ENCODE data around the gene NBEA. TPM values are rescaled to one million over a fixed set of nuclear protein-coding genes. Genes with fewer than 3 reads are reported as not detected.

The NBEA gene
- total and polyA plus RNA-seq, 8 donors: 5.9 to 14.1 (median 11.3) TPM

DNA sequence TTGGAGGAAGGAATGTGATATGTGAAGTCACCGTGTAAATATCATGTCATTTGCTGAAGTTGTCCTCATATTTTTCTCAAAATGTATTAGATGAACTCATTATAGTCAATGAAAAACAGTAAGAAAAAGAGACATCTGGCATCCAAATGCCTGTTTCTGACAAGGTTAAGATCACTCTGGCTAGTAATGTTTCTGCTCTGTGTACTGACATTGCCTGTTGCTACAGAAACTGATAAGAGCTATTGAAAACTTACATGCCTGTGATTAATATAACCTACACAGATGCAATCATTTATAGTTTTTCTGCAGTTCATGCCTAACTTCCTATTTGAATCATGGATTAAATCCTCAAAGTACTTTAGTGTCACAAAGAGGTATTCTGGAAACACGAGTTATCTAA lies 249.8 kb downstream of the NBEA start:
- no peak for ATAC-seq
- TF ChIP-seq, protein P1, sequence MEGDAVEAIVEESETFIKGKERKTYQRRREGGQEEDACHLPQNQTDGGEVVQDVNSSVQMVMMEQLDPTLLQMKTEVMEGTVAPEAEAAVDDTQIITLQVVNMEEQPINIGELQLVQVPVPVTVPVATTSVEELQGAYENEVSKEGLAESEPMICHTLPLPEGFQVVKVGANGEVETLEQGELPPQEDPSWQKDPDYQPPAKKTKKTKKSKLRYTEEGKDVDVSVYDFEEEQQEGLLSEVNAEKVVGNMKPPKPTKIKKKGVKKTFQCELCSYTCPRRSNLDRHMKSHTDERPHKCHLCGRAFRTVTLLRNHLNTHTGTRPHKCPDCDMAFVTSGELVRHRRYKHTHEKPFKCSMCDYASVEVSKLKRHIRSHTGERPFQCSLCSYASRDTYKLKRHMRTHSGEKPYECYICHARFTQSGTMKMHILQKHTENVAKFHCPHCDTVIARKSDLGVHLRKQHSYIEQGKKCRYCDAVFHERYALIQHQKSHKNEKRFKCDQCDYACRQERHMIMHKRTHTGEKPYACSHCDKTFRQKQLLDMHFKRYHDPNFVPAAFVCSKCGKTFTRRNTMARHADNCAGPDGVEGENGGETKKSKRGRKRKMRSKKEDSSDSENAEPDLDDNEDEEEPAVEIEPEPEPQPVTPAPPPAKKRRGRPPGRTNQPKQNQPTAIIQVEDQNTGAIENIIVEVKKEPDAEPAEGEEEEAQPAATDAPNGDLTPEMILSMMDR (IDR thresholded peaks at IDR 0.05): no peak
- intact Hi-C loops (cut with DNase I): no loop called here
- no peak for DNase-seq
- Histone ChIP-seq H3K9me3 (peaks cover 0 to 3% of the 10 kb centered on the region in 2 donors), H3K27ac (no peak overlapping the region), H3K4me3 (no peak overlapping the region), H3K36me3 (no peaks in the 10 kb centered on the region), H3K4me1 (no peaks in the 10 kb centered on the region), H3K27me3 (no peaks in the 10 kb centered on the region)

- H3K27ac ChIP-seq: no peak overlapping the region
- no peak for ATAC-seq
- no peak overlapping the region for H3K4me3 ChIP-seq
- H3K36me3 ChIP-seq: no peaks in the 10 kb centered on the region
- TF ChIP-seq, protein P1 (IDR thresholded peaks at IDR 0.05): no peak
- intact Hi-C loops (cut with DNase I): no loop called here
- no peak for DNase-seq
- H3K9me3 ChIP-seq: no peaks in the 10 kb centered on the region
- H3K27me3 ChIP-seq: no peaks in the 10 kb centered on the region
- no peaks in the 10 kb centered on the region for H3K4me1 ChIP-seq
Observed at GRCh38 chr13:35198613-35199200, 256.6 kb downstream of the NBEA start.

- TF ChIP-seq, protein P1 (IDR thresholded peaks at IDR 0.05): no peak
- H3K9me3 ChIP-seq: no peaks in the 10 kb centered on the region
- intact Hi-C loops (cut with DNase I): no loop called here
- H3K4me3 ChIP-seq: no peak overlapping the region
- DNase-seq (no peak), ATAC-seq (no peak)
- no peaks in the 10 kb centered on the region for H3K4me1 ChIP-seq
- no peaks in the 10 kb centered on the region for H3K27me3 ChIP-seq
- no peak overlapping the region for H3K27ac ChIP-seq
- H3K36me3 ChIP-seq: no peaks in the 10 kb centered on the region
Observed at GRCh38 chr13:35208587-35208986, 266.5 kb downstream of the NBEA start.

GRCh38 chr13:35210261-35210660 lies 268.2 kb downstream of the NBEA start:
- TF ChIP-seq, protein P1 (IDR thresholded peaks at IDR 0.05): no peak
- Histone ChIP-seq H3K4me3 (no peak overlapping the region), H3K36me3 (no peaks in the 10 kb centered on the region), H3K9me3 (no peaks in the 10 kb centered on the region), H3K4me1 (no peaks in the 10 kb centered on the region), H3K27me3 (no peaks in the 10 kb centered on the region), H3K27ac (no peak overlapping the region)
- ATAC-seq: no peak
- intact Hi-C loops (cut with DNase I): no loop called here
- DNase-seq: no peak

DNA sequence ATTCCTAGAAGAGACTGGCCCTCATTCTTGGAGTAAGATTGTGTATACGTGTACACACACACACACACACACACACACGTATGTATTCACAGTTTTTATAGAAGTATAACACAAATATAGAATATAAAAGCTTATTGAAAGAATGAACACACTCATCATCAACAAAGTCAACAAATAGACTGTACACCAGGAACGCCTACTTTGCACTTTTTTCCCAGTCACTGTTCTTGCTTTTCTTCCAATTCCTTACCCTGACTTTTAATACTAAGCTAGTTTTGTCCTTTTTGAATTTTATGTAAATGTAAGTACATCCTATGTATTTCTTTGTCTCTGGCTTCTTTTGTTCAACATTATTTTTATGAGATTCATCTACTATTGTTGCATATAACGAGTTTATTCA lies 269.9 kb downstream of the NBEA start:
- no peaks in the 10 kb centered on the region for H3K36me3 ChIP-seq
- intact Hi-C loops (cut with DNase I): no loop called here
- no peak overlapping the region for H3K27ac ChIP-seq
- DNase-seq (no peak), ATAC-seq (no peak)
- H3K4me3 ChIP-seq: no peak overlapping the region
- no peaks in the 10 kb centered on the region for H3K4me1 ChIP-seq
- H3K9me3 ChIP-seq: no peaks in the 10 kb centered on the region
- no peaks in the 10 kb centered on the region for H3K27me3 ChIP-seq
- TF ChIP-seq, protein P1 (IDR thresholded peaks at IDR 0.05): no peak
